Subcutaneous adipose tissue (tissue), 4 donors: Measurements from ENCODE around the gene ALDH8A1. TPM values are rescaled to one million over a fixed set of nuclear protein-coding genes. Genes with fewer than 3 reads are reported as not detected.

Experiments
- CTCF ChIP-seq: fragments of 450-650 bp; IDR thresholded peaks from one replicate; pipeline ENCODE4 v1.5.1; 2016; ENCODE audit warnings: low read depth, mild to moderate bottlenecking, control low read depth, antibody characterized with exemption, moderate library complexity
- total RNA-seq, 4 donors: library from RNA; depleted of rRNA; stranded (reverse); fragments of >200 nt; gene quantifications; one replicate each; pipeline ENCODE4 v1.1.0, GENCODE V29; 2016

Gene ALDH8A1
- total RNA-seq, 4 donors from 2014 or later = 1.5 to 4.7 TPM; not detected in 2

- no peak for TF ChIP-seq CTCF
These were observed 67.4 kb downstream of the ALDH8A1 start for GRCh38 chr6:134882426-134883038.

- no peak for TF ChIP-seq CTCF
These were observed 69.3 kb downstream of the ALDH8A1 start for GRCh38 chr6:134880487-134881190.

GRCh38 chr6:134878136-134878535 lies 71.8 kb downstream of the ALDH8A1 start:
- no peak for TF ChIP-seq CTCF

- TF ChIP-seq CTCF = no peak
These were observed 74.5 kb downstream of the ALDH8A1 start for GRCh38 chr6:134875367-134875766.

- TF ChIP-seq CTCF = no peak
These were observed 76.2 kb downstream of the ALDH8A1 start for GRCh38 chr6:134873500-134874388.

- TF ChIP-seq CTCF = no peak
These were observed 79.0 kb downstream of the ALDH8A1 start for GRCh38 chr6:134870677-134871498.
